Astrocyte (in vitro differentiated cells and primary cell): ENCODE measurements around the gene KCNMB2.

ENCODE experiments used
- CTCF ChIP-seq: IDR thresholded peaks from 2 replicates; pipeline ENCODE4 v1.5.1; 2011; ENCODE audit warnings: low read depth, mild to moderate bottlenecking, inconsistent platforms, low read length, moderate library complexity; ENCODE audit not compliant: insufficient read depth
- EZH2 ChIP-seq: IDR thresholded peaks from 2 replicates; pipeline ENCODE4 v1.6.1; 2012; ENCODE audit warnings: mild to moderate bottlenecking, low read length, inconsistent platforms; ENCODE audit not compliant: insufficient read depth

- TF ChIP-seq EZH2: no peak
- no peak for TF ChIP-seq CTCF
These were observed 150.6 kb downstream of the KCNMB2 start for GRCh38 chr3:178686826-178687225.
